Measurements from ENCODE around the gene SUFU. TPM values are rescaled to one million over a fixed set of nuclear protein-coding genes. Genes with fewer than 3 reads are reported as not detected.

SUFU gene
- total and polyA plus RNA-seq, 2 of the 4 experiments (the other 2 are of a cell fraction): 2.2 to 11.0 TPM

DNA sequence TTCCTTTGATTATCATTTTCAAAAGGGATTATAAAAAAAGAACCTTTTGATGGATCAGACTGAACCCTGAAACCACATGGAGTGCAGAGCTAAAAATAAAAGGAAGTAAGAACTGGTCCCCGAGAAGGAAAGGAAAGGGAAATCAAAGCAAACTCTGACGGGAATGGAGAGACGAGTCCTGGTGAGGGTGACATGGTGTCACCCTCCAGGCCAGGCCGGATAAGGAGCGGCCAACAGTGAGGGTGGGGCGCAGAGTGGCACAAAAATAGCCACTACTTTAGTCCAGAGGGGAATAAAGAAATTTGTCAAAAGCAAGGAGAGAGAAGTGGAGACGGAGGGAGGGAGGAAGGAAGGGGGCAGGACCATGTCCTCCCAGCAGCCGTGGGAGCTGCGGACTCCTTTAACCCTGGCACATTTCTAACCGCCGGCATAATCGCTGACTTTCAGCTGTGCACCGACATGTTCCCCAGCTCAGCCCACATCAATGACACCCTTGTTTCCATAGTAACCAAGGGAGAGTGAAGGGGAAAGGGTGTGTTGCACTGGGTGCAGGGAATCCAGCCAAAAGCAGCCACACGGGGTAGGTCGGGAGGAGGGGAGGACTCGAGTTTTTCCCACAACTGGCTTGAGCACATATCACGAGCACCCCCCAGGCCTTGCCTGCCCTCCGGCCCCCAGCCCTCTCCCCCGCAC, 170.2 kb downstream of the SUFU start:
- intact Hi-C loops (cut with micrococcal nuclease) (no loop called here), in situ Hi-C loops (cut with MboI; ENCODE audit: low sequenced_read_pairs) (no loop called here), dilution Hi-C loops (cut with HindIII; ENCODE audit: low sequenced_read_pairs, unreplicated experiment) (no loop called here)
- peak overlapping the region; percentile 78 to 93 for H4K8ac ChIP-seq (ENCODE audit: low read depth in 2 of 2, low read length in 2 of 2)
- ATAC-seq (ENCODE audit: low read depth) (peak; percentile 15), DNase-seq (peak; percentile 75)
- ChIA-PET POLR2A (ENCODE audit: unreplicated experiment) (no interaction called here), CTCF (no interaction called here)
- H3K23ac ChIP-seq (ENCODE audit: low read depth, low read length): peak overlapping the region; percentile 29
- peak overlapping the region; percentile 36; the same call in 1 of the 2 replicates for H3K56ac ChIP-seq (ENCODE audit: extremely low read depth, insufficient read depth, low read length)
- peaks cover 22% of the 10 kb centered on the region for H3K9me1 ChIP-seq (ENCODE audit: insufficient read depth, low read length)
- H4K20me1 ChIP-seq (ENCODE audit: insufficient read depth, low read length): no peaks in the 10 kb centered on the region
- H4K5ac ChIP-seq (ENCODE audit: low read depth, low read length): peak overlapping the region; percentile 76
- H2BK15ac ChIP-seq (ENCODE audit: low read depth, low read length): peak overlapping the region; percentile 46; the same call in 1 of the 3 replicates
- peak overlapping the region; percentile 93 for H2BK20ac ChIP-seq (ENCODE audit: low read depth, low read length)
- H3K4me1 ChIP-seq (ENCODE audit: control insufficient read depth, insufficient read depth, low read length): peaks cover 54% of the 10 kb centered on the region
- H3K27me3 ChIP-seq (ENCODE audit: control insufficient read depth, insufficient read depth, low read length): no peaks in the 10 kb centered on the region
- H2BK5ac ChIP-seq (ENCODE audit: low read depth, low read length, poor library complexity, severe bottlenecking): peak overlapping the region; percentile 97
- H3K4me3 ChIP-seq (ENCODE audit: insufficient read depth, low read depth, low read length): peak overlapping the region; percentile 16
- H3K4ac ChIP-seq (ENCODE audit: low read depth, low read length): peak overlapping the region; percentile 96
- H3K79me1 ChIP-seq (ENCODE audit: low read depth in 1 of 2, low read length in 2 of 2): peaks cover 9 to 47% of the 10 kb centered on the region in 2 experiments; a peak in 3 of 4 replicates
- H3K14ac ChIP-seq (replicated peaks; ENCODE audit: low read depth, low read length): peak overlapping the region; percentile 93
- H2AK9ac ChIP-seq (replicated peaks; ENCODE audit: low read depth, low read length, poor library complexity): peak overlapping the region; percentile 62
- H3K18ac ChIP-seq (ENCODE audit: low read depth, low read length): peak overlapping the region; percentile 83
- peak overlapping the region; percentile 85 for H3K9ac ChIP-seq (ENCODE audit: low read depth, low read length)
- 7% methylated on average over 5 of the region's 19 CpGs; no CpG with 5 or more reads in 1 of the 2 experiments for WGBS, 2 experiments (ENCODE audit: extremely low coverage in 2 of 2, insufficient read length in 1 of 2)
- H3K9me3 ChIP-seq (ENCODE audit: control insufficient read depth, insufficient read depth, low read length): no peaks in the 10 kb centered on the region
- peak overlapping the region; percentile 97 for H2BK120ac ChIP-seq (ENCODE audit: low read depth, low read length)
- peak overlapping the region; percentile 88; the same call in 1 of the 2 replicates for H2AK5ac ChIP-seq (ENCODE audit: low read depth, low read length)
- H3K36me3 ChIP-seq (ENCODE audit: control insufficient read depth, insufficient read depth, low read length): no peaks in the 10 kb centered on the region
- peak overlapping the region; percentile 97 for H4K91ac ChIP-seq (ENCODE audit: insufficient read depth, low read depth, low read length)
- TF ChIP-seq SMC3 (IDR thresholded peaks at IDR 0.05; ENCODE audit: low read depth, low read length) (no peak), MAZ (IDR thresholded peaks at IDR 0.05; ENCODE audit: borderline replicate concordance, low read depth, low read length) (peak; percentile 16; the same call in 1 of the 2 replicates), RFX5 (IDR thresholded peaks at IDR 0.05; ENCODE audit: low read depth, low read length) (peak; percentile 83)
- BruUV-seq (replicated peaks): no TSS peak
- H3K4me2 ChIP-seq (ENCODE audit: low read depth, low read length): peak overlapping the region; percentile 81
- H3K27ac ChIP-seq (ENCODE audit: insufficient read depth, low read length): peak overlapping the region; percentile 89
- peak overlapping the region; percentile 88 for H2AFZ ChIP-seq (replicated peaks; ENCODE audit: low read length, poor library complexity)

Measured in IMR-90 (cell line).